Chondrocyte (in vitro differentiated cells): ENCODE results near the gene NPHP4. TPM values are rescaled to one million over a fixed set of nuclear protein-coding genes. Genes with fewer than 3 reads are reported as not detected.

Experiments used
- DNase-seq: peaks from one replicate; pipeline ENCODE4 v3.0.0; 2021; ENCODE audit warnings: mixed read lengths, low spot score
- H3K27ac Mint-ChIP-seq: one replicate; pipeline ENCODE4 v1.8.0; 2021; ENCODE audit warnings: mild to moderate bottlenecking, moderate library complexity, mixed read lengths; ENCODE audit not compliant: unreplicated experiment
- H3K27me3 Mint-ChIP-seq: 2 replicates; pipeline ENCODE4 v1.8.0; 2021; ENCODE audit warnings: low read depth, mixed read lengths
- H3K36me3 Mint-ChIP-seq: 2 replicates; pipeline ENCODE4 v1.8.0; 2021; ENCODE audit warnings: low read depth, mixed read lengths
- H3K4me1 Mint-ChIP-seq: 2 replicates; pipeline ENCODE4 v1.8.0; 2021; ENCODE audit warnings: low read depth, mild to moderate bottlenecking, mixed read lengths
- H3K4me3 Mint-ChIP-seq: one replicate; pipeline ENCODE4 v1.8.0; 2021; ENCODE audit warnings: mild to moderate bottlenecking, moderate library complexity, mixed read lengths; ENCODE audit not compliant: unreplicated experiment
- H3K9me3 Mint-ChIP-seq: 2 replicates; pipeline ENCODE4 v1.8.0; 2021; ENCODE audit warnings: low read depth, mixed read lengths
- total RNA-seq: library from RNA; stranded (reverse); gene quantifications from 3 replicates; pipeline ENCODE4 v1.2.1, GENCODE V29; 2021
- TF ChIP-seq, protein P1 (sequence below): fragments of 200-600 bp; sonication (generic); IDR thresholded peaks from 2 replicates; pipeline ENCODE4 v1.5.0; 2021; ENCODE audit warnings: antibody characterized with exemption, mild to moderate bottlenecking, moderate library complexity

The NPHP4 gene
- total RNA-seq, 1 donor from 2014 or later = 8.7 TPM

DNA sequence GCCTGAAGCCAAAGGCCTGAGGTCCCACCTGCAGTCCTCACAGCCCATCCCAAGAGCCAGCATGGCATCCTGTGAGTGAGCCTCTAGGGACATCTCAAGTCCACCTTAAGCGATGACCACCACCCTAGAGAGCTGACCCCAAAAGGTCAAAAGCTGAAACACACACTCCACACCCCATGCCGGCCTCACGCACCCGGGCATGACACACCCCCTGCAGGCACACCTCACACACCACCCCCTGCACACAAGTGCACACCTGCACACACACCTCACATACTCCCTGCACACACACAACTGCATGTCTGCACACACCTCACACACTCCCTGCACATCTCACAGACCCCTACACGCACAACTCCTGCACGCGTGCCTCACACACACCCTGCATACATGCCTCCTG, 118.7 kb downstream of the NPHP4 start:
- no peaks in the 10 kb centered on the region for H3K27me3 Mint-ChIP-seq
- DNase-seq = no peak
- TF ChIP-seq, protein P1, sequence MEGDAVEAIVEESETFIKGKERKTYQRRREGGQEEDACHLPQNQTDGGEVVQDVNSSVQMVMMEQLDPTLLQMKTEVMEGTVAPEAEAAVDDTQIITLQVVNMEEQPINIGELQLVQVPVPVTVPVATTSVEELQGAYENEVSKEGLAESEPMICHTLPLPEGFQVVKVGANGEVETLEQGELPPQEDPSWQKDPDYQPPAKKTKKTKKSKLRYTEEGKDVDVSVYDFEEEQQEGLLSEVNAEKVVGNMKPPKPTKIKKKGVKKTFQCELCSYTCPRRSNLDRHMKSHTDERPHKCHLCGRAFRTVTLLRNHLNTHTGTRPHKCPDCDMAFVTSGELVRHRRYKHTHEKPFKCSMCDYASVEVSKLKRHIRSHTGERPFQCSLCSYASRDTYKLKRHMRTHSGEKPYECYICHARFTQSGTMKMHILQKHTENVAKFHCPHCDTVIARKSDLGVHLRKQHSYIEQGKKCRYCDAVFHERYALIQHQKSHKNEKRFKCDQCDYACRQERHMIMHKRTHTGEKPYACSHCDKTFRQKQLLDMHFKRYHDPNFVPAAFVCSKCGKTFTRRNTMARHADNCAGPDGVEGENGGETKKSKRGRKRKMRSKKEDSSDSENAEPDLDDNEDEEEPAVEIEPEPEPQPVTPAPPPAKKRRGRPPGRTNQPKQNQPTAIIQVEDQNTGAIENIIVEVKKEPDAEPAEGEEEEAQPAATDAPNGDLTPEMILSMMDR = no peak
- H3K9me3 Mint-ChIP-seq = peaks cover 2% of the 10 kb centered on the region
- peaks cover 16% of the 10 kb centered on the region for H3K36me3 Mint-ChIP-seq
- H3K4me1 Mint-ChIP-seq = no peaks in the 10 kb centered on the region
- no peak overlapping the region for H3K27ac Mint-ChIP-seq
- H3K4me3 Mint-ChIP-seq = no peak overlapping the region

DNA sequence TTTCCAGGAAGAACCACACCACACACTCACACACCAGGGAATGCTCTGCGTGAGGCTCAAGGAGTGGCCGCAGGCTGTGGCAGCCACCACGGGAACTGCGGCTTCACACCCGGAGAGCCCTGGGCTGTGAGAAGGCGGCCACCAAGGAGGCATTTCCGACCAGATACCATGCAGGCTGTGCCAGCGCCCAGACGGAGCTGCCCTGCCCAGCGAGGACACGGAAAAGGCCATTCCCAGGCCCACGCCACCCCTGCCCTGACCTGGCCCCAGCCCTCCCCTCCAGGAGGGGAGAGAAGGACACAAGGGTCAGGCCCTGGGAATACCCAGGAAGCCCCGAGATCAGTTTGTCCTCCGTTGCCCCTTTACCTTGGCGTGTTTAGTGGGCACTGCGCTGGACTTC, 119.3 kb downstream of the NPHP4 start:
- H3K9me3 Mint-ChIP-seq = peaks cover 2% of the 10 kb centered on the region
- no peak overlapping the region for H3K27ac Mint-ChIP-seq
- H3K4me1 Mint-ChIP-seq = no peaks in the 10 kb centered on the region
- DNase-seq = no peak
- TF ChIP-seq, protein P1 = no peak
- no peak overlapping the region for H3K4me3 Mint-ChIP-seq
- no peaks in the 10 kb centered on the region for H3K27me3 Mint-ChIP-seq
- peaks cover 16% of the 10 kb centered on the region for H3K36me3 Mint-ChIP-seq

DNA sequence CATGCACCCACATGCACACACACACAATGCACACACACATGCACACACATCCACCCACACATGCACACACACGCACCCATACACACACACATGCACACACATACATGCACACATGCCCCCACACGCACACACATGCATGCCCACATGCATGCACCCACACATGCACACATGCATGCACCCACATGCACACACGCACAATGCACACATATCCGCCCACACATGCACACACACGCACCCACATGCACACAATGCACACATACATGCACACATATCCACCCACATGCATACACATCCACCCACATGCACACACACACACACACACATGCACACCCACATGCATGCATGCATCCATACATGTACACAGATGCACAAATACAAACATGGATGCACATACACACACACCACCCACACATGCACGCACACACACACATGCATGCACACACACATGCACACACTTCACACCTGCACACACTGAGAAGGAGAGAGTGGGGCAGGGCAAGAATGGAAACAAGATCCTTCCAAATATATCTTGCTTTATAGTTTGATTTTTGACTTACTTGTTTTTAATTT, 123.2 kb downstream of the NPHP4 start:
- peaks cover 16% of the 10 kb centered on the region for H3K36me3 Mint-ChIP-seq
- TF ChIP-seq, protein P1 = no peak

DNA sequence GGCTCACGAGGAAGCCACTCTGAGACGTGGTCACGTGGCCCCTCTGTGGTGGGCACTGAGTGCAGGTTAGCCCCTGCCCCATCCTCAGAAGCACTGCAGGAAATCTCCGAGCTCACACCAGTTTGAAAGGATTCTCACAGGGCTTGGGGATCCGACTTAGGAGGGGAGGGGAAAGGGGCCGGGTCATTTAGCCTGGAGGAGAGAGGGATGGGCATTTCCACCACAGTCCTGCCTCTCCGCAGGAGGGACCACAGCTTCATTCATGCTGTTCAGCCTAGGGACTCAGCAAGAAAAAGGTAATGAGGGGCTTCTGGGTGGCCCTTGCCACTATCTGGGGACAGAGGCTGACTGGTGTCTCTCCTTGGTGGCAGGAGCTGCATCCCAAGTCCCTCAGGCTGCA, 126.5 kb downstream of the NPHP4 start:
- H3K27me3 Mint-ChIP-seq = no peaks in the 10 kb centered on the region
- H3K27ac Mint-ChIP-seq = no peak overlapping the region
- H3K4me1 Mint-ChIP-seq = no peaks in the 10 kb centered on the region
- peaks cover 2% of the 10 kb centered on the region for H3K9me3 Mint-ChIP-seq
- TF ChIP-seq, protein P1 = no peak
- DNase-seq = no peak
- peaks cover 10% of the 10 kb centered on the region for H3K36me3 Mint-ChIP-seq
- H3K4me3 Mint-ChIP-seq = no peak overlapping the region

More for the DNA sequence above, 123.2 kb downstream of the NPHP4 start:
- Mint-ChIP-seq H3K4me3 (no peak overlapping the region), H3K4me1 (no peaks in the 10 kb centered on the region), H3K27me3 (no peaks in the 10 kb centered on the region), H3K27ac (no peak overlapping the region), H3K9me3 (peaks cover 2% of the 10 kb centered on the region)
- no peak for DNase-seq

DNA sequence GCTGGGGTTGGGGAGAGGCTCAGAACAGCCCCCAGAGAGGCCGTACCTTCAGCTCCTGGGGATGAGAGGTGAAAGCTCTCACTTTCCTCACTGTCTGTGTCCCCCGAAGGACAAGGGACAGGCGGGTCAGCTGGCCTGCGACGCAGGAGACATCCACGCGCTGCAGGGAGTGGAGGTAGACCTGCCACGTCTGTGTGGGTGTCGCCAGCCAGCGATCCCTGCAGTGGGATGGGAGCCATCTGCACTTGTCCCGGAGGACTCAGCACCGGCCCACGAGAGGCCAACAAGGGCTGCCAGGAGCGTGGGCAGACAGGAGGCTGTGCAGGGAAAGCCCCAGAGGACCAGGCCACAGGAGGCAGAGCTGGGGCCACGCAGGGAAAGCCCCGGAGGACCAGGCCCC, 127.2 kb downstream of the NPHP4 start:
- TF ChIP-seq, protein P1 = no peak
- Mint-ChIP-seq H3K9me3 (peaks cover 2% of the 10 kb centered on the region), H3K27ac (no peak overlapping the region), H3K4me3 (no peak overlapping the region), H3K27me3 (no peaks in the 10 kb centered on the region), H3K4me1 (no peaks in the 10 kb centered on the region), H3K36me3 (peaks cover 15% of the 10 kb centered on the region)
- DNase-seq = no peak
